Amniotic stem cell (primary cell): ENCODE measurements around the gene SLC9A4.
"Not testable (repeated sequence)": the region's sequence is repeated elsewhere in the genome, so short reads cannot be mapped to it uniquely, and the experiment has no call there.

ENCODE experiments used
- DNase-seq: peaks from one replicate; lab custom pipeline; 2025; lab: John Stamatoyannopoulos, UW

SLC9A4 gene

GRCh38 chr2:102549027-102549426 lies 76.0 kb downstream of the SLC9A4 start:
- DNase-seq, result no peak

- DNase-seq, result no peak
Observed at GRCh38 chr2:102550151-102550550, 77.1 kb downstream of the SLC9A4 start.

DNA sequence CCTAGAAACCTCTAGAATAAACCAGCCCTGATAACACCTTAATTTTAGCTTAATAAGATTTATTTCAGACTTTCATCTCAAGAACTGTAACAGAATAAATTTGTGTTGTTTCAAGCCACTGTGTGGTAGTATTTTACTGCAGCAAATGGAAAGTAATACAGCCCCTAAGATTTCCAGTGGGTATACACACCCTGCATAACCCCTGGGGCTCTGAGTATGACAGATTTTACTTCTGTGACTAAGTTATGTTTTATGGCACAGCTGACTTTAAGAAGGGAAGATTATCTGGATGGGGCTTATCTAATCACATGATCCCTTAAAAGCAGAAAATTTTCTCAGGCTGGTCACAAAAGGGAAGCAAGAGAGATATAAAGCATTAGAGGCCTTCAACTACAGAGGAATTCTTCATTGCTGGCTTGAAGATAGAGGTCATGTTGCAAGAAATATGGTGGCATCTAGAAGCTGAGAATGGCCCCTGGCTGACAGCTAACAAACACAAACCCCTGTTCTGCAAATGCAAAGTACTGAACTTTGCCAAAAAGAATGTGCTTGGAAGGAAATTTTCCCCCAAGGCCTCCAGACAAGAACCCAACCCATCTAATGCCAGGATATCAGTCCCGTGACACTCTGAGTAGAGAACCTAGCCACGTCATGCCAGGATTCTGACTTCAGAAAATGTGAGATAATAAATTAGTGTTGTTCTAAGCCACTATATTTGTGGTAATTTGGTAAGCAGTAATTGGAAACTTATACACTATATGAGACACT lies 78.5 kb downstream of the SLC9A4 start:
- DNase-seq, result no peak

DNA sequence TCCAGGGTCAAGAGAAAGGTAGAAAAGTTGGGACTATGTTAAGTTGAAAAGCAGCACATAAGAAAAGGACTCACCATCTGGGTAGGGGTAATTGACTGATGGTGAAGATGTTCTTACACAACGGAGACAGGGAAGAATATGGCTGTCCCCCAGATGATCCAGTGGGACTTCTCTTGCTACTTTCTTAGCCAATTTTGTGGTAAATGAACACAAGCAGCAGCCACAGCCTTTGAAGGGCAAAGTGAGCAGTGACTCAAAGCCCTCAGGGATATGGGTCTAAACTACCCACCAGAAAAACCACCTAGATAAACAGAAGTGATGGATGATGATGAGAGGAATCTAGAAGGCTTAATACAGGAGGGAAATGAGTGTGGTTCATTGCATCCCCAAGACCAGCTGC lies 80.6 kb downstream of the SLC9A4 start:
- DNase-seq, result no peak

GRCh38 chr2:102558463-102558862 lies 85.4 kb downstream of the SLC9A4 start:
- no peak for DNase-seq

- DNase-seq, result not testable (repeated sequence)
Observed at GRCh38 chr2:102562542-102562941, 89.5 kb downstream of the SLC9A4 start.

- DNase-seq, result no peak
Observed at GRCh38 chr2:102575888-102576287, 102.9 kb downstream of the SLC9A4 start.

- DNase-seq, result no peak
Observed at GRCh38 chr2:102578376-102578775, 105.3 kb downstream of the SLC9A4 start.

GRCh38 chr2:102581911-102582310 lies 108.9 kb downstream of the SLC9A4 start:
- DNase-seq, result no peak

GRCh38 chr2:102582845-102583244 lies 109.8 kb downstream of the SLC9A4 start:
- no peak for DNase-seq
